Forelimb muscle (tissue), 1 donor: ENCODE results near the gene TMCO1. TPM values are rescaled to one million over a fixed set of nuclear protein-coding genes. Genes with fewer than 3 reads are reported as not detected.
"Not testable (repeated sequence)": the region's sequence is repeated elsewhere in the genome, so short reads cannot be mapped to it uniquely, and the experiment has no call there.

ENCODE experiments used
- DNase-seq: peaks from one replicate; pipeline ENCODE4 v3.0.0-alpha.2; 2013; ENCODE audit warnings: low read depth
- polyA plus RNA-seq: library from polyadenylated mRNA; unstranded; fragments of 120-200 nt; gene quantifications from one replicate; pipeline ENCODE4 v1.2.1, GENCODE V29; 2013; ENCODE audit not compliant: insufficient read length

TMCO1 gene, protein sequence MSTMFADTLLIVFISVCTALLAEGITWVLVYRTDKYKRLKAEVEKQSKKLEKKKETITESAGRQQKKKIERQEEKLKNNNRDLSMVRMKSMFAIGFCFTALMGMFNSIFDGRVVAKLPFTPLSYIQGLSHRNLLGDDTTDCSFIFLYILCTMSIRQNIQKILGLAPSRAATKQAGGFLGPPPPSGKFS
- 50.6 TPM for polyA plus RNA-seq

DNA sequence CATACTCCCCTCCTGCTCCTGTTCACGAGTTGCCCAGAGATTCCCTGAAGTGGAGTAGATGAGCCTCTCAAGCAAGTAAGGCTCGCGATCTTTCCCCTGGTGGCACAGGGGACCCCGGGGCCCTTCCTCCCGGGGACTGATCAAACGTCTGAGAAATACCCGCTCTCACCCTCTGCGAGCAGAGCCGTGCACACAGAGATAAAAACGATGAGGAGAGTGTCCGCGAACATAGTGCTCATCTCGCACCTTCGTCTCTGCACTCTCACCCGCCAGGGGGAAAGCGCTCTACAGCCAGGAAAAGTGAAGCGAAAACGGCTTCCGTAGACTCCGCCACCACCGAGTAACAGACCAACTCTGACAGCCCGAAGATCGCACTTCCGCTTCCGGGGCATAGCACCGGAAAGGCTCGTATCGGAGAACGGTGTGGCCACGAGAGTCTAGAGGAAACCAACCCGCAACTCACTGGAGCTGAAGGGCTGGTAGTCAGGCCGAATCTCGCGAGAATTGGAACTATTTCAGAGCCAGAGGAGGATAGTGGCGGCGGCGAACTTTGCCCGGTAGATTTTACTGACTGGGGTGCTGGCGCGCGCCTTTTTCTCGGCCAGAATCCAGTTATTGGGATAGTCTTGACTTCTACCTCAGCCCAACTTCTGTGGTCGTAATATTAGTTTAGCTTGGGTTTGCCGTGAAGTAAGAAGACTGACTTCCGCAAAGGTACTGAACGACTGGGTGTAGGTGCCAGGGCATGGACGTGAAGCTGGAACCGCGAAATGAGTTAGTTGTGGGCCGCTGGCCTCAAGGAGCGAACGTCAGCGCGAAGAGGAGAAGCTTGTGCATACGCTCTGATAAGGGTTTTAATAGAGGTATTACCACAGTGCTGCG, at the start of gene TMCO1:
Gene TMCO1 (minus strand): TSS at position 356 of the 882 bp plus-strand sequence. CDS start 117 bp downstream, at position 239.
- peak; percentile 98 for DNase-seq

DNA sequence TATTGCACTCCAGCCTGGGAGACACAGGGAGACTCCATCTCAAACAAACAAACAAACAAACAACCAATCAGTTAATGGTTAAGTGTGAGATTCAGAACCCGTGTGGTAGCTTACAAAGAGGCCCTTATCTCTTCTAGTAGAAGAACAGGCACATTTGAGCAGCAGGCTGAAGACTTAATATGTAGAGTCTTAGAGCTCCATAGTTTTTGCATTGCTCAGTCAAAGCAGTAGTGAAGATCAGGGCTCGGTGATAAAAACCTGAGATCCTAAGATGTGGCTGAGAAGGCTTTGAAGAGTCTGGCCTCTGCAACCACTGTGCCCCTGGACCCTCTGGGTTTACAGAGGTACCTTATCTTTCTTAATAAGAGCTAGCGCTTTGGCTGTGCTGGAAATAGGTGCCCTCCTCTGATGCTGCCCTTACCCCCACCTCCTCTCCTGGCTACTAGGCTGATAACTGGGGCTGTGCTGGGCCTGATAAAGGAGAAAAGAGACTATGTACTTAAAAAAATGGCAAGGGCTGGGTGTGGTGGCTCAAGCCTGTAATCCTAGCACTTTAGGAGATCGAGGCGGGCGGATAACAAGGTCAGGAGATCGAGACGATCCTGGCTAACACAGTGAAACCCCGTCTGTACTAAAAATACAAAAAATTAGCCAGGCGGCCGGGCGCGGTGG, 48.3 kb upstream of the TMCO1 start:
- DNase-seq, result no peak

DNA sequence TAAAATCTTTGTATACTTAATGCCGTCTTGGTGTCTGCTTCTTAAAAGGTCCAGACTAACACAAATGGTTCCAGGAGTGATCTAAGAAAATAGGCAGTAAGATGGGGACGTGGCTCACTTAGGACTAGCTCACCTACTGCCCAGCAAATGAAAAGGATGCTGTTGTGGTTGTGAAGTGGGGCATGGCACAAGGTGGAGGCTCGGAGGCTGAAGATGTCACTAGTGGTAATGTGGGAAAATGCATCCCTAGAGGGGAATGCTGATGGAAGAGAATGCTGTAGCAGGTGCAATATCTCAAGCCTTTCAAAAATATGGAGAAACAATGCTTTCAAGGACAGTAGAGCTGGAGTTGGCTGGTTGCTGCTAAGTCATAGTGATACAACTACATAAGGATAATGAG, 47.5 kb upstream of the TMCO1 start:
- no peak for DNase-seq

DNA sequence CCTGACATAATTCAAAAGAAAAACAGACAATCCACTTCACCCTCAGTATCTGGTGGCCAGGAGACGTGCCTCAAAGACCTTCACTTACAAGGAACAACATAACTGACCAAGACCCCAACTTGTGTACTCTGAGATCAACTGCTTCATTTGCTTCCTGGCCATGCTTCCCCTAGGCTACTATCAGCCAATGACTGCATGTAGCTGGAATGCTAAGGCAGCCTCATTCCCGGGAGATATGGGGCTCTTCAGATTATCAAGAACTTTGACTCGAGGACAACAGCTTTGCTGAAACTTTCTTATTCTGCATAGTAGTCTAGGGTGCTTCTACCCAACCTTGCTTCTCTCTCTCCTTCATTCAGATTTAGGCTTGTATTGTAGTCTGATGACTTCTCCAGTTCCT, 47.1 kb upstream of the TMCO1 start:
- DNase-seq, result no peak

DNA sequence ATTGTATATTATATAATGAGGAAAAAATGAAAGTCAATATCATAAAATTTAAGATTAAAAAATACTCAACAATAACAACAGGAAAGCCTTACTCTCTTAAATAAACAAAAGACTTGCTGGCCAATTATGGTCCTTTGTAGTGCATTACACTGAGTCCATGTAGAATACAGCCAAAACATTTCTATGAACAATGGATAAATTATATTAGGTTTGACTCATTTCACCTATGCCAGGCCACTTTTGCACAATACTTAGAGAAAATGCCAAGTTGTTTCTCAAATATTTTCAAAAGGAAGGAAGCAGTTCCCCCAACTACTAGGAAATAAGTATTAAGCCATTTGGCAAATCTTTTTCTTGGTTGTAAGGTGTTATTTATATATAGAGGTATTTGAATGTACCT, 38.9 kb upstream of the TMCO1 start:
- no peak for DNase-seq

DNA sequence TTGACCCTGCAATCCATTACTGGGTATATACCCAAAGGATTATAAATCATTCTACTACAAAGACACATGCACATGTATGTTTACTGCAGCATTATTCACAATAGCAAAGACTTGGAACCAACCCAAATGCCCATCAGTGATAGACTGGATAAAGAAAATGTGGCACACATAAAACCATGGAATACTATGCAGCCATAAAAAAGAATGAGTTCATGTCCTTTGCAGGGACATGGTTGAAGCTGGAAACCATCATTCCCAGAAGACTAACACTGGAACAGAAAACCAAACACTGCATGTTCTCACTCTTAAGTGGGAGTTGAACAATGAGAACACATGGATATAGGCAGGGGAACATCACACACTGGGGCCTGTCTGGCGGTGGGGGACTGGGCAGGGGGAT, 35.8 kb upstream of the TMCO1 start:
- DNase-seq, result not testable (repeated sequence)

DNA sequence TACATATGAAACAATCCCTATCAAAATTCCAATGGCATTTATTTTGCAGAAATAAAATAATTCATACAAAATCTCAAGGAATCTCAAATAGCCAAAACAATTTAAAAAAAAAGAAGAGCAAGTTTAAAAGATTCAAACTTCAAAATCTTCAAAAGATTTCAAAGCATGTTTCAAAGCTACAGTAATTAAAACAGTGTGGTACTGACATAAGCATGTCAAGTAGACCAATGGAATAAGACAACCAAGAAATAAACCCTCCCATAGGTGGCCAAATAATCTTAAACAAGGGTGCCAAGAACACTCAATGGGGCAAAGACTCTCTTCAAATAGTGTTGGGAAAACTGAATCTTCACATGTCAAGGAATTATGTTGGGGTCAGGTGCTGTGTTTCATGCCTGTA, 30.7 kb upstream of the TMCO1 start:
- no peak for DNase-seq

DNA sequence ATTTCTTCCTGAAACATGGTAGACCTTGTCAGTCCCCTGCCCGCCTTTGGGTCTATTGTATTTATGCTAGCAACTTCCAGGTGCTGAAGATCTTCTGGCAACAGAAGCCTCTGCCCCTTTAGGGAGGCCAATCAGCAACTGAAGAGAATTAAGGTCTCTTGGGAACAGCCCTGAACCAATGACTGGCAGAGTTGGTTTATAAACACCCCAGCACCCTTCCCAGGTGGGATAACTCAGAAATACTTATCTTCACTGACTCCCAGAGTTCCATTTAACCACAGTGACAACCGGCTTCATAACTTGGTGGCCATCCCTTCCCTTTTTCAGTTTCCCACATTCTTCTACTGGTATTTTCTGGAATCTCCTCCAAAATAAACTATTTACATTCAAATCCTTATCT, 27.2 kb upstream of the TMCO1 start:
- DNase-seq, result no peak

DNA sequence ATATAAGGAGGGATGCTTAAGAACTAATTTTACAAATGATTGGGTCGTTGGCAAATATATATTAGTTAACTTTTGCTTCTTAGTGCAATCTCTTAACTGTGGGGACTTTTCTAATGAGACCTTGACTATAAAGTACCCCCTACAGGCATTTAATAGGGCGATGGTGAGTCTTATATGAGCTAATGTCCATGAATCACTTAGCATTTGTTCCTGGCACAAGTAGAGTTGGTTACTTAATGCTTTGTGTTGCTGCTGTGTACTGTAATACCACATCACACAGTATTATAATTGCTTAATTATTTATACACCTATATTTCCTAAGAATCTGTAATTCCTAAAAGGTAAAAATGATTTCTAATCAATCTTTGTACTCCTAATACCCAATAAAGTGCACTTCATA, 25.3 kb upstream of the TMCO1 start:
- no peak for DNase-seq

DNA sequence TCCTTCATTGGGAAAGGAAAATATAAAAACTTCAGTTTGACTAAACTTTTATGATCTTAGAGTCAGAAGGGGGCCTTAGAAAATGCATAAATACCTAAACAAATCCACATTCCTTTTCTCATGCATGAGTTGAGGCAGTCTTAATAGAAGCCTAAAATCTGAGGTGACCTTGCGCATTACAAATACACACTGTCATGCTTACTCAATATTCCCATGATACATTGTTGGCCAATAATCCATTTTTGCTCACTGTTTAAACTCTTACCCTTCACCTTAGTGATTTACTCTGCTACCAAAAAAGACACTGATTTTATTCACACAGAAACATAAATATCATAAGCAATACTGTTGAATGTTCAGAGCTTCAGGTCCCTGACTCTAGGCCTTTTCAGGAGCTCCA, 19.1 kb upstream of the TMCO1 start:
- no peak for DNase-seq

DNA sequence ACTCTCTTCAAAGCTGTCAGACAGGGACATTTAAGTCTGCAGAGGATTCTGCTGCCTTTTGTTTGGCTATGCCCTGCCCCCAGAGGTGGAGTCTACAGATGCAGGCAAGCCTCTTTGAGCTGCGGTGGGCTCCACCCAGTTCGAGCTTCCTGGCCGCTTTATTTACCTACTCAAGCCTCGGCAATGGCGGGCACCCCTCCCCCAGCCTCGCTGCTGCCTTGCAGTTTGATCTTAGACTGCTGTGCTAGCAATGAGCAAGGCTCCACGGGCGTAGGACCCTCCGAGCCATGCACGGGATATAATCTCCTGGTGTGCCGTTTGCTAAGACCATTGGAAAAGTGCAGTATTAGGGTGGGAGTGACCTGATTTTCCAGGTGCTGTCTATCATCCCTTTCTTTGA, 14.9 kb upstream of the TMCO1 start:
- DNase-seq, result not testable (repeated sequence)

DNA sequence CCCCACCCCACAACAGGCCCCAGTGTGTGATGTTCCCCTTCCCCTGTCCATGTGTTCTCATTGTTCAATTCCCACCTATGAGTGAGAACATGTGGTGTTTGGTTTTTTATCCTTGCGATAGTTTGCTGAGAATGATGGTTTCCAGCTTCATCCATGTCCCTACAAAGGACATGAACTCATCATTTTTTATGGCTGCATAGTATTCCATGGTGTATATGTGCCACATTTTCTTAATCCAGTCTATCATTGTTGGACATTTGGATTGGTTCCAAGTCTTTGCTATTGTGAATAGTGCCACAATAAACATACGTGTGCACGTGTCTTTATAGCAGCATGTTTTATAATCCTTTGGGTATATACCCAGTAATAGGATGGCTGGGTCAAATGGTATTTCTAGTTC, 9.5 kb upstream of the TMCO1 start:
- DNase-seq, result not testable (repeated sequence)

DNA sequence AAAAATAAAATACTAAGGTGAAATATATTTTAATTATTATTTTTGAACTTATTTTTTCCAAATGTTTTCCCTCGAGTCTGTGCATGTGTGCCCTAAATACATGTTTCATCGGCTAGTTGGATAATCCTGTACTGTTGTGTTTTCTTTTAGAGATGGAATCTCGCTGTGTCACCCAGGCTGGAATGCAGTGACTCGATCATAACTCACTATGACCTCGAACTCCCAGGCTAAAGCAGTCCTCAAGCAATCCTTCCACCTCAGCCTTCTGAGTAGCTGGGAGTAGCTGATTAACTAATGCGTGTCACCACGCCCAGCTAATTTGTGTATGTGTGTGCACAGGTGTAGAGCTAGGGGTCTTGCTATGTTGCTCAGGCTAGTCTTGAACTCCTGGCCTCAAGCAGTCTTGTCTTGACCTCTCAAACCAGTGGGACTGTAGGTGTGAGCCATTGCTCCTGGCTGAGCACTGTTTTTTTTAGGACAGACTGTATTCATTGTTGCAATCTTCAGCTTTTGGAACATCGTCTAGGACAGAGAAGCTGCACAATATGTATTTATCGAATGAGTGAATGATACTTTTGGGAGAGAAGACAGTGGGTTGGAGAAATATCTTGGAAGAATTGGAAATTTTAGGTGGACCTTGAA, 4.8 kb upstream of the TMCO1 start:
- DNase-seq, result no peak

DNA sequence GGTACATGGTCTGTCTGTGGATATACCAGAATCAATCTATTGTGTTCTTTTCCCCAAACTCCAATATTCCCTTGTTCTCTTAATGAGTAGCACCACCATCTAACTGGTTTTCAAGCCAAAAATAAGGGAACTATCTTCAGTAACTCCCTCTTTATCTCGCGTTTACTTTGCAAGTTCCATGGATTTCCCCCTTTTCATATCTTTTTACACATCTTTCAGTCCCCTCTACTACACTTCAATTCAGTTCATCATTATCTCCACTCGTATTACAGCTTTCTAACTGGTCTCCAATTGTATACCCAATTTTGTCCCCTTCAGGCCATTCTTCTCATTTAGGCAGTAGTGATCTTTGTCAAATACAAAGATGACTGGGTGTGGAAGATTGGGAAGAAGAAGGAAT, 4.1 kb upstream of the TMCO1 start:
- no peak for DNase-seq

DNA sequence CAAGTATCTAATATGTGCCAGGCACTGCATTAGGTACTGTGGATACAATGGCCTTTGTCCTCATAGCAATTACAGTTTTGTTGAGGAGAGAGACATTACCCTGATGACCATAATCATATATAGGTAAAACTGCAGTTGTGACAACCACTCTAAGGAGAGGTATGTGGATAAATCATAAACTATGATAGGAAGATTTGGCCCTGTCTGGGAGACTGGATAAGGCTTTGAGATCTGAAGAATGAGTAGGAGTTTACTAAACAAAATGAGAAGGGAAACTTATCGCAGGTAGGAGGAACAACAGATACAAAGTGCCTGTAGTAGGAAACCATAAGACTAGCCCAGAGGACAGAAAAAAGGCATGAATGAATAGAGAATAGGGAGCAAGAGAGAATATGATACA, 4.4 kb downstream of the TMCO1 start:
- no peak for DNase-seq

DNA sequence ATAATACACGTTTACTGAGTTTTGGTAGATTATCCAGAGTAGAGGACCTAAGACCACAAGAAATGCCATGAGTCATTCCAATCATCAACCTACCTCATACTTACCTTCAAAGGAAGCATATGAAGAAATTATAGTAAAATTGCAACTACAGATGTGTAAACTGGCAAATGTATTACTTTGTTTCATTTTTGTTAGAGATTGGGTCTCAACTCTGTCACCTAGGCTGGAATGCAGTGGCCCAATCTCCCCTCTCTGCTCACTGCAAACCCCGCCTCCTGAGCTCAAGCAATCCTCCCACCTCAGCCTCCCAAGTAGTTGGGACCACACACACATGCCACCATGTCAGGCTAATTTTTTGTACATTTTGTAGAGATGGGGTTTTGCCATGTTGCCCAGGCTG, 5.2 kb downstream of the TMCO1 start:
- no peak for DNase-seq

DNA sequence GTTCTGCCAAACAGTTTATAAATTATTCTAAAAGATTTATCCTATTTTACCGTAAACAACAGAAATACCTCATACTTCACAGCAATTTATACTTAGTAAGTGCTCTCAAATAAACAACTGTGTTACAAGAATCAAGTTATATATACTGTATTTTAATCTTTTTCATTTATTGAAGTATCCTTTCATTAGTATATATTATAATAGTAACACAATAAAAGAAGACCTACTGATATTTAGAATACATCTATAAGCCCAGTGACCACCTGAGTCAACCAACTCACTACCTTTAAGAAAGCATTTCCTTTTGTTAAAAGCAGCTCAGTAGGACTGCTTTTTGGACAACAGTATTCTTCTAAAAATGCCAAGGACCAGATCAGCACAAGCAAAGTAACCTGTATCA, 5.9 kb downstream of the TMCO1 start:
- no peak for DNase-seq

DNA sequence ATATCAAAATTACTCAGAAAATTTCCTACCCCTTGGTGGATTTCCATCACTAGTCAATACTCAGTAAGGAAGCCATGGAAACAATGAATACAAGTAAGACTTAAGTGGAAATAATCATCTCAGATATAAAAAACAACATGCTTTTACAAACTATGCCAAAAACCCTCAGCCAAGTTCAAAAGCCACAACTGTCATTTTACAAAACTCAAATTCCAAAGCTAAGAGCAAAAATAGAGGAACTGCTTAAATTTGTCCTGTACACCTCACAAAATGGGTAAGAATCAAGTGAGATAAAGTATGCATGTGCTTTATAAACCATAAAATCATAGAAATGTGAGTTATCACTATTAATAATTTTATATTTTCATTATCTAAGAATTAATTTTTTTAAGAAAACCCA, 9.6 kb downstream of the TMCO1 start:
- no peak for DNase-seq

DNA sequence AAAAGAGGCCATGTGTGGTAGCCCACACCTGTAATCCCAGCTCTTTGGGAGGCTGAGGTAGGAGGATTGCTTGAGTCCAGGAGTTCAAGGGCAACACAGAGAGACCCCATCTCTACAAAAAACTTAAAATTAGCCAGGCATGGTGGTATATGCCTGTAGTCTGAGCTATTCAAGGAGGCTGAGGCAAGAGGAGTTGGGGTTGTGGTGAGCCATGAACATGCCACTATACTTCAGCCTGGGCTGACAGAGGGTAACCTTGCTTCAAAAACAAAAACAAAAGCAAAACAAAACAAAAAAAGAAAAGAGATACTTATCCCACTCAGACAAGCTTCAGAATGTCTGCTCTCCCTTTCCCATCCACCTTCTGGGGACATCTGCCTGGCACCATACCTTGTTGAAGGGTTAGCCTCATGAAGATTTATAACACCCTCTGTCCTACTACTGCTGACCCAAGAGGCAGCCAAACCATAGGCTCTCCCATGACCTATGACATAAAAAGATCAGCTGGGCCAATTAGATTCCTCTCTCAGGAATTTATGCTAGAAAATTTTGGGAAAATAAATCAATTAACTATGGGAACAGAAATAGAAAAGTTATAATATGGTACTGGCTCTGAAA, 13.2 kb downstream of the TMCO1 start:
- DNase-seq, result no peak

DNA sequence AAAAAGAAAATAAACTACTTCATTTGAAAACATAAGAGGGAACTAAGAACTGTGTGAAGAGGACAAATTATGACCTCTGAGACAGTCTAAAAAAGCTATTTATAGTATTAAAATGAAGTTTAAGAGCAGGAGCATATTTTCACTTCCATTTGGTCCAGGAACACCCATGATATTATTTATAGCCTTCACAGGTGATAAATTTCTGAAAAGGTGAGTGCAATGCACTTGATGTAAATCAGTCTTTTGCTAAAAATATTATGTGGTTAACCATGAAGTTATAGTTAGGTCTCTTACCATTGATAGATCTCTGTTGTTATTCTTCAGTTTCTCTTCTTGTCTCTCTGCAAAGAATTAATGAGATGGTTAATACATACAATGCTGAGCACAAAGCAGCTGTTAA, 14.7 kb downstream of the TMCO1 start:
- no peak for DNase-seq

DNA sequence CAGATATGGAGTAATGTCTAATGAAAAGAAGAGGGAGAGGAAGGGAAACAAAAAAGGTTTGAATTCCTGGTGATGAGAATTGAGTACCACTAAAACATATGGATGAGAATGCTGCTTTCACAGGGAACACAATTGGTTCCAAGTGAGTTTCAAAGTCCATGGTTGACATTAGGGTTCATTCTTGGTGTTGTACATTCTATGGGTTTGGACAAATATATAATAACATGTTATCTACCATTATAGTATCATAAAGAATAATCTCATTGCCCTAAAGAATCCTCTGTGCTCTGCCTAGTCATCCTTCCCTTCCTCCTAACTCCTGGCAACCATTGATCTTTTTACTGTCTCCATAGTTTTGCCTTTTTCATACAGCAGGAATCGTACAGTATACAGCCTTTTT, 20.1 kb downstream of the TMCO1 start:
- DNase-seq, result no peak
